Measurements from ENCODE around the gene ZNF180.
A peak's percentile ranks its signal among the peaks of the same experiment; 100 is the strongest.
"Not testable (repeated sequence)": the region's sequence is repeated elsewhere in the genome, so short reads cannot be mapped to it uniquely, and the experiment has no call there.

ZNF180 gene

DNA sequence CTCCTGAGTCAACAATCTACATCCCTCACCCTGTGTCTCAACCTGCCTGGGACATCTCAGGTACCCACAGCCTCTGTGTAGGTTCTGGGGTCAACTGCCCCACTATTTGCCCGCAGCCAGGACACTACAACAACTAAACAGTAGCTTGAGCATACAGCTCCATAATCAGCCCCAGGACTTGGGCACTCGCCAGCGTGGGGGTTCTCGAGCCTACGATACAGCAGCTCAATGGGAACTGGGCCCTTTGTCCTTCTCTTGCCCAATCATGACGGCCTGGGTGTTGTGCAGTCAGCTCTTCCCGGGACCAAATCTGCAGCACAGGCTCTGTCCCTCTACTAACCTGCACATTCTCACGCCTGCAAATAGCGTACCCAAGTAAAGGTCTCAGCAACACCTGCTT lies 1.3 kb downstream of the ZNF180 start:
- DNase-seq (ENCODE audit: low spot score) (no peak), FAIRE-seq (no peak)

DNA sequence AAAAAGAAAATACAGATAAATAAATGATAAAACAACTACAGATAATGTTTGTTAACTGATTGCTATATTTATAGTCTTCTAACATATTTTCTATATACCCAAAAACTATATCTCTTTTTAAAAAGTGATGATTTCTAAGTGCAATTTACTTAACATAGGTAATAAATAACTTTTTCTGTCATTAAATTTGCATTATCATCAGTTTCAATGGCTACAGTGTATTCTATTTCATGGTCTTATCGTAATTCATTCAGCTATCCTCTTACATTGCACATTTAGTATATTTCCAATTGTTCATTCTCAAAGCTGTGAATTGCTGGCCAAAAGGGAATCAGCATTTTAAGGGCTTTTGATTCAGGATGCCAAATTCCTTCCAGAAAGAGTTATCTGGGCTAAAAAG lies 3.6 kb downstream of the ZNF180 start:
- DNase-seq (ENCODE audit: low spot score) (no peak), FAIRE-seq (no peak)

DNA sequence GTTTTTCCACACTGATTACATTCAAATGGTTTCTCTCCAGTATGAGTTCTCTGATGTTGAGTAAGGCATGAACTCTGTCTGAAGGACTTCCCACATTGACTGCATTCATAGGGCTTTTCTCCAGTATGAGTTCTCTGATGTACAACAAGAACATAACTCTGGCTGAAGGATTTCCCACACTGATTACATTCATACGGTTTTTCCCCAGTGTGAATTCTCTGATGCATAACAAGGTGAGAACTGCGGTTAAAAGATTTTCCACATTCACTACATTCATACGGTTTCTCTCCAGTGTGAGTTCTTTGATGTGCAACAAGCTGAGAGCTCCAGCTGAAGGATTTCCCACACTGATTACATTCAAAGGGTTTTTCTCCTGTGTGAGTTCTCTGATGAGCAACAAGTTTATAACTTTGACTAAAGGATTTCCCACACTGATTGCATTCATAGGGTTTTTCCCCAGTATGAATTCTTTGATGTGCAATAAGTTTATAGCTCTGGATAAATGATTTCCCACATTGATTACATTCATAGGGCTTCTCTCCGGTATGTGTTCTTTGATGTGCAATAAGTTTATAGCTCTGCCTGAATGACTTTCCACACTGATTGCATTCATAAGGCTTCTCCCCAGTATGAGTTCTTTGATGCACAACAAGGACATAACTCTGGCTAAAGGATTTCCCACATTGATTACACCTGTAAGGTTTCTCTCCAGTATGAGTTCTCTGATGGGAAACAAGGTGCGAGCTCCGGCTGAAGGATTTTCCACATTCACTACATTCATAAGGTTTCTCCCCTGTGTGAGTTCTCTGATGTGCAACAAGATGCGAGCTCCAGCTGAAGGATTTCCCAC lies 23.5 kb downstream of the ZNF180 start:
- DNase-seq (ENCODE audit: low spot score): no peak
- no peak for FAIRE-seq

DNA sequence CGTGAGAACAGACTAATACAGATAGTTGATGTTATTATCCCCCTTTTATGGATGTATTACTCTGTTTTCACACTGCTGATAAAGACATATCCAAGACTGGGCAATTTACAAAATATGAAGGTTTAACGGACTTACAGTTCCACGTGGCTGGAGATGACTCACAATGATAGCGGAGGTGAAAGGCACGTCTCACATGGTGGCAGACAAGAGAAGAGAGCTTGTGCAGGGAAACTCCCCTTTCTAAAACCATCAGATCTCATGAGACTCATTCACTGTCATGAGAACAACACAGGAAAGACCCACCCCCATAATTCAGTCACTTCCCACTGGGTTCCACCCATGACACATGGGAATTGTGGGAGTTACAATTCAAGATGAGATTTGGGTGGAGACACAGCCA lies 31.6 kb downstream of the ZNF180 start:
- not testable (repeated sequence) for FAIRE-seq; DNase-seq (ENCODE audit: low spot score)

DNA sequence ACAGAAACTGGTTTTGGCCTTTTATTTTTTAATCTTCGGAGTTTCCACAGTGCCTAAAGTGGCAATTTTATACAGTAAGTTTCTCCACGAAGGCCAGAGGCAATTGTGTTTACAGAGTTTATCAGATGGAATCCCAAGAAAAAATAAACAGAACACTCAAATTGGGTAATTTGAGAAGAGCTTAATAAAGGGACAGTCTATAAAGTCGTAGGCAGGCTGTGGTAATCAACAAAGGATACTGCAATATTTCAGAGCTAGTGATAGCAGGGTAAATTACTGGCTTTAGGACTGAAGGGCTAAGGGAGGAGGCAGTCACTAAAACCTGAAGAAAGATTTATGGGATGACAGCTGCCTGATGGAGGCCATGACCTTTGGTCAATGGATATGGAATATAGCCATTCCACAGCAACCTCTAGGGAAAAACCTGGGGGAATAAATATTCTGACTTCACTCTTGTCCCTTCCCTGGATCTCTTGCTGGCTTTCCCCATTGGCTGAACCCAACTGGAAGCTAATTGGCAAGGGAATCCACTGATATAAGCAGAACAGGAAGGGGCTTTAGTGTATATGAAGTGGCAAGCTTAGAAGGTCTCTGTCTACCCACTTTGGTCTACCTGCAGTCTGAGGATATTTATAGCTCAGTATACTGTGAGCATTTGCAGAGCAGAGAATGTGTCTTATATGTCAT lies 37.6 kb downstream of the ZNF180 start:
- not testable (repeated sequence) for FAIRE-seq; DNase-seq (ENCODE audit: low spot score)

DNA sequence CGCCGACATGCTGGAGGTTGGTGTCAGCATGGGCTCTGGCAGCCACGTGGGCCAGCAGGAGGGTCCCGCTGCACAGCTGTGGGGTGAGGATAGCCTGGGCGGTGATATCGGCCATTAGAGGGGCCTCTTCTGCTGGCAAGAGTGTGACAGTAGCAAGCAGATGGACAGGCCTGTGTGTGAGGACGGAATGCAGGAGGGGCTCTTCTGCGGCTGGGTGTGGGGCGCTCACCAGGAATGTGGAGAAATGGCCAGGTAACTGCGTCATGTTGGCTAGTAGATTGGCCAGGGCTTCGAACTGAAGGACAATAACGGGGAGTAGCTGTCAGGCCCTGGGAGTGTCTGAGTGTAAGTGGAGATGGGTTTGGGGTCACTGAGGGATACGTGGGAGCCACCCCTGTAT lies 44.3 kb downstream of the ZNF180 start:
- not testable (repeated sequence) for DNase-seq (ENCODE audit: low spot score); FAIRE-seq

DNA sequence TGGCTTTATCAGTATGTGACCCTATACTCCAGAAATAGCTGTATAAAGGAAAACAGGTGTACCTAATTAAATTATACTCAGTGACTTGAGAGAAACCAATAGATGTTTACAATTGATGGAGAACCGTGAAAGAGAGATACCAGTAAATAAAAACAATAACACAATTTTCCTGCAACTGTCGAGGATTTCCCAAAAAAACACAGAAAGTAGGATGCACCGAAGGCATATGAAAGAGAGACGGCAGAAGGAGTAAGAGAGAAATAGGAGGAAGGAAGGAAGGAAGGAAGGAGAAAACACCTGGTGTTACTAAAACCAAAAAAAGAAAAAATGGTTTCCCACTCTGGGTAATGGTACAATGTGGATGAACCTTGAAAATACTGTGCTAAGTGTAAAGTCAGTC lies 45.2 kb downstream of the ZNF180 start:
- DNase-seq (ENCODE audit: low spot score) (no peak), FAIRE-seq (no peak)

DNA sequence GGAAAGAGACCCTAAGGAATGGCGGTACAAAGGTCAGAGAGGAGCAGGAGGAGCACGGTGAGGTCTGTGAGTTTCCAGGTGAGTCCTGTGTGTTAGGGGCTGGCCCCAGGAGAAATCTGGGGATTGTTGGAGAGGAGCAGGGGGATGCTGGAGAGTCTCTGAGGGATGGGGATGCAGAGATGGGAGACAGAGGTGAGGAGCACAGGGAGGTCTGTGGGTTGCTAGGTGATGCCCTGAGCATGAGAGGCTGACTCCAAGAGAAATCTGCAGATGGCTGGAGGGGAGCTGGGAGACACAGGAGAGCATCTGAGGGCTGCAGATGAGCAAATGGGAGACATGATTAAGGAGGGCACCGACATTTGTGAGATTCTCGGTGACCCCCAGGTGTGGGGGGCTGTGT lies 48.0 kb downstream of the ZNF180 start:
- DNase-seq (ENCODE audit: low spot score) (no peak), FAIRE-seq (no peak)

DNA sequence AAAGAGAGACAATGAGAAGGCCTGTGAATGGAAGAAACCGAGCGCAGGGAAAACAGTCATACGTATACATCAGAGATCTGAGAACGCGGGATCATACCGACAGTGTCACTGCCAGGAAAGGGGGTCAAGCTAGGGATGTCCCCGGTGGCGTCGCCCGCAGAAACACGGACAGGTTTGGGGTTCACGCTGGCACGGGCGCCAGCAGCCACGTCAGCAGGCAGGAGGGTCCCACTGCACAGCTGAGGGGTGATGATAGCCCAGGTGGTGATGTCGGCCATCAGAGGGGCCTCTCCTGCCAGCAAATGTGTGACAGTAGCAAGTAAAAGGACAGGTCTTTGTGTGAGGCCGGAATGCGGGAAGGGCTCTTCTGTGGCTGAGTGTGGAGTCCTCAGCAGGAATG lies 48.6 kb downstream of the ZNF180 start:
- FAIRE-seq (no peak), DNase-seq (ENCODE audit: low spot score) (no peak)

DNA sequence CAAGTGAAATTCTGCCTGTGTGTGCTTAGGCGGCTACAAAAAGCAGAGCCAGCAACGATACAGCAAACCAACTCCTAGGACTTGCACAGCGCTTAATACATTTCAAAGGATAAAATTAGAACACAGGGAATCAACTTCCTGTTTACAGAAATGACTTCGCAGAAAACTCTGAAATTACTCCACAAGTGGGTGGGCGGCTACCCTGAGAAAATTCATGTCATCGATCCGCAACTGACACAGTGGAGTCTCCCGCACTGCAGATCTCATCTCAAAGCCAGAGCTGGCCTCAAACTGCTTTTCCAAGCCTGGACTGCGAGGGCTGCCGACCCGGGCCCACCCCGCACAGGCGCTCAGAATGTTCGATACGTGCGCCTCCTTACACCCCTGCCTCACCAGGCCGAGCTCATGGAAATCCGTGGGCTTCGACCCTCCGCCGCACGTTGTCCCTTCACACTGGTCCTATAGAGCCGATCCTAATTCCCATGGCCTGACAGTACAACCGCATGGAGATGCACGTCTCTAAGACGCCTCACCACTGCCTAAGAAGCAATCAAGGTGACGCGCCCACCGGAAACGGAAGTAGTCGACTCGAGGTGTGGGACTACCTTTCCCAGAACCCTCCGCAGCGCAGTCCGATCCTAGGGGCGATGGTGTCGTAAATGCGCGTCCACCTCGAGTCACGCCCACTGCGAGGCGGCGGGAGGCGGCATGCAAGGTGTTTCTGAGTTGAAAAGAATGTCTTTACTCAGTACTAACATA lies 52.2 kb downstream of the ZNF180 start, which contains the start of gene ZNF229:
Gene ZNF229 (minus strand): TSS at position 557 of the 759 bp plus-strand sequence. CDS start 5,625 bp downstream, outside the sequence.
- FAIRE-seq (peak; percentile 13), DNase-seq (ENCODE audit: low spot score) (no peak)

DNA sequence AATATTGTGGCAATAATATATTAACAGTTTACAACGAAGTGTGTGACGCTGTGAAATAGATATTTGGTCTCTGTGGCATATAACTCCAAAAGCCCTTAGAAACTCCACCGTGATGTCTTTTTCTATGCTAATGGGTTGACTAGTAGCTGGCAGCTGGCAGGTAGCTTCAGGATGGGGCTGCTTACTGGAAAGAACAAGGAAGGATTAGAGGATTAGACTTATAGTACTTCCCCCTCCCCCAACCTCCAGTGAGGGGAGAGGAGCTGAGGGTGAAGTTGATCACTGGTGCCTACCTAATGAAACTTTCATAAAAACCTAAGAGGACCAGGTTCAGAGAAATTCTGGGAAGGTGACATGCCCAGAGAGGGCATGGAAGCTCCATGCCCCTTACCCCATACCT lies 61.9 kb downstream of the ZNF180 start:
- DNase-seq (ENCODE audit: low spot score): no peak
- FAIRE-seq: no peak

DNA sequence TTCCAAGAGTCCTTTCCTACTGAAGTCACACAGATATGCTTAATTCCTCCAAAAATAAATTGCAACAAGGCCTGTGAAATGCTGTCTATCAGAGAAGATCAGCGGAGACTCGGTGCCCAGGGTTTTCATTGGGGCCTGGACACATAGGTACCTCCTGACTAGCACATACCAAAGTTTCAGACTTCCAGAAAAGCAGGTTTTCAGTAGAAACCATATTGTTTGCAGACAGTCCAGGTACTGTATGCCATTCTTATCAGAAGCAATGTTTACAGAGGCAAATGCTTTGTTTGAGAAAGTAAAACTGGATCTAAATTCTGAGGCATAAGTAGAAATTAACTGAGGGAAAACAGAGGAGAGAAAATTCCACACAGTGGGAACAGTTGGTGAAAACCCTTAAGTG lies 64.9 kb downstream of the ZNF180 start:
- FAIRE-seq: no peak

DNA sequence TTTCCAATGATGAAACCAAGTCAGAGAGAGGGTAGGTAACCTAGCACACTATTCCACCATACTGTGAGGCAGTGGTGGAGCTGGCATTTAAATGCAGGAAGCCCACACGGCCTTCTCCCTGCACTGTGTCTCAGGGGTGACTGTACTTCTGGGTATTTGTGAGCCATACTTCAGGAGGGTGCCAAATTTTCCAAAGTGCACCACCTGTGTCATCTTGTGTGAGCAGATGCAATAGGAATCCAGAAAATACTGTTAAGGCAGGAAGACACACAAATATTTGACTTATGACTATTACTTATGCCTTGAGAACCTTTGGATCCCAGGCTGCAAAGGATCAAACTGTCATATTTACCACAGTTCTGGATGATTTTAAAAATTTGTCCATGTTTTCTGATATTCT lies 69.4 kb downstream of the ZNF180 start:
- FAIRE-seq (no peak), DNase-seq (ENCODE audit: low spot score) (peak; percentile 20)

More for the DNA sequence above, 64.9 kb downstream of the ZNF180 start:
- DNase-seq (ENCODE audit: low spot score): no peak
